VCaP (cell line): Measurements from ENCODE around the gene RRAS2.

Experiments used
- H3K27ac ChIP-seq: fragments of 450-650 bp; 2 replicates; pipeline ENCODE4 v1.5.1; 2017
- TF ChIP-seq, protein P1 (sequence below): fragments of 450-650 bp; conservative IDR thresholded peaks from 2 replicates; pipeline ENCODE4 v1.5.1; 2017; ENCODE audit warnings: mild to moderate bottlenecking, moderate library complexity

RRAS2 gene

DNA sequence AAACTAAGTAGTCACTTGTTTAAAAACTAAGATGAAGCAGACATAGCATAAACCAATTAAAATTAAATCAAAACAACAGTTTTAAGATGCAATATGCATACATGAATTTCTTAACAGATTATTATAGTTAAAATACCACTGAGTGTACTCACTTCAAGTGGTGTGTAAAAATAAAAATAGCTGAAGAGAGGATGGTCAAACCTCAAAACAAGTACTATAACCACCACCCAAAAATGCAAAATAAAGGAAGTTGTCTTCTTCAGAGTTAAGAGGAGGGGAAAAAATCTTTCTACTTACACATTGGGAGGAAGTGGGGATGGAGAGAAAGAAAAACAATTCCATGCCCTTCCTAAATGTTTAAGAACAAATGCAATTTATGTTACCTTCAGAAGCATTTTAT lies 31.9 kb downstream of the RRAS2 start:
- H3K27ac ChIP-seq, result no peak overlapping the region
- TF ChIP-seq, protein P1, sequence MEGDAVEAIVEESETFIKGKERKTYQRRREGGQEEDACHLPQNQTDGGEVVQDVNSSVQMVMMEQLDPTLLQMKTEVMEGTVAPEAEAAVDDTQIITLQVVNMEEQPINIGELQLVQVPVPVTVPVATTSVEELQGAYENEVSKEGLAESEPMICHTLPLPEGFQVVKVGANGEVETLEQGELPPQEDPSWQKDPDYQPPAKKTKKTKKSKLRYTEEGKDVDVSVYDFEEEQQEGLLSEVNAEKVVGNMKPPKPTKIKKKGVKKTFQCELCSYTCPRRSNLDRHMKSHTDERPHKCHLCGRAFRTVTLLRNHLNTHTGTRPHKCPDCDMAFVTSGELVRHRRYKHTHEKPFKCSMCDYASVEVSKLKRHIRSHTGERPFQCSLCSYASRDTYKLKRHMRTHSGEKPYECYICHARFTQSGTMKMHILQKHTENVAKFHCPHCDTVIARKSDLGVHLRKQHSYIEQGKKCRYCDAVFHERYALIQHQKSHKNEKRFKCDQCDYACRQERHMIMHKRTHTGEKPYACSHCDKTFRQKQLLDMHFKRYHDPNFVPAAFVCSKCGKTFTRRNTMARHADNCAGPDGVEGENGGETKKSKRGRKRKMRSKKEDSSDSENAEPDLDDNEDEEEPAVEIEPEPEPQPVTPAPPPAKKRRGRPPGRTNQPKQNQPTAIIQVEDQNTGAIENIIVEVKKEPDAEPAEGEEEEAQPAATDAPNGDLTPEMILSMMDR, result no peak

DNA sequence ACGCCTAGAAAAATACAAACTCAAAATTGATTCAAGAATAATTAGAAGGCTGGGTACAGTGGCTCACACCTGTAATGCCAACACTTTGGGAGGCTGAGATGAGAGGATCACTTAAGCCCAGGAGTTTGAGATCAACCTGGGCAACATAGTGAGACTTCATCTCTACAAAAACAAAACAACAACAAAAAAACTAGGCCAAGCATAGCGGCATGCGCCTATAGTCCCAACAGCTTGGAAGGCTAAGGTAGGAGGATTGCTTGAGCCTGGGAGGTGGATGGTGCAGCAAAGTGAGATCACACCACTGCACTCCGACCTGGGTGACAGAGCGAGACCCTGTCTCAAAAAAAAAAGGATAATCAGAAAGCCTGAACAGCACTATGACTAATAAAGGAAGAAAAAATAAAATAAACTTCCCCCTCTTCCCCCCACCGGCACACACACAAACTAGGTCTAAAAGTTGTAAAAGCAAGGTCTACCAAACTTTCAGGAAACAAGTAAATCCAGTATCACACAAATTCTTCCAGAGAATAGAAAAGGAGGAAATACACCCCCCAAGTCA lies 35.8 kb downstream of the RRAS2 start:
- H3K27ac ChIP-seq, result no peak overlapping the region
- TF ChIP-seq, protein P1, result no peak

DNA sequence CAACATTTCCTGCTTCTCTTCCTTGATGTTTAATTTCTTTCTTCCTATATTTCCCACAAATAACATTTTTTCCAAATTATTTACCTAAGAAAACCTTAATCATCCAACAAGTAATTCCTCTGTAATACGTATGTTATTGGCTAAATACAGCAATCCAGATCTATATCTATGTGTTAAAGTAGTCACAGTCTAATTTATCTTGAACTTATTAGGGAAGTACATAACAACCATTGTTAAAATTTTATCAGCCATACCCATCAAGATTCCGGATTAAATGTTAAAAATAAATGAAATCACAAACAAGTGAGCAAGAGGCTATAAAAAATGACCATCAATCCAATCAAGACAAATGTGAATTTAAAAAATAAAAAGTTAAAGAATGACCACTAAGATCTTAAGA lies 36.5 kb downstream of the RRAS2 start:
- H3K27ac ChIP-seq, result no peak overlapping the region
- TF ChIP-seq, protein P1, result no peak

DNA sequence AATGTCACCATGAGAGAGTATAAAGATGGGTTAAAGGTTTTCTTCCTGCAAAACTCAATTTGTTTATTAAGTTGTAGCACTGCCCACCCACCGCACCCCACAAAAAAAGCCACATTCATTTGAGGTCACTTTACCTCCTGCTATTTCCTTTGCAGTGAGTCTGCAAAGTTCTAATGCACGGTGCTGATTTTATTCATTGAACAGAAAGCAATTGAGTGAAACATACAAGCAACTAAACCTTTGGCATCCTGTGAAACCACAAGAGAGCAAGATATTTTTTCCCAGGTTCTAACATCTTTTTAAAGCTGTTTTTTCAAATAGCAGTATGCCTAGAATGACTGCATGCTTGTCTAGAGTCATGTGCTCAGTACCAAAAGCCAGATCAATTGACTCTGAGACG lies 39.0 kb downstream of the RRAS2 start:
- TF ChIP-seq, protein P1, result no peak
- H3K27ac ChIP-seq, result no peak overlapping the region

DNA sequence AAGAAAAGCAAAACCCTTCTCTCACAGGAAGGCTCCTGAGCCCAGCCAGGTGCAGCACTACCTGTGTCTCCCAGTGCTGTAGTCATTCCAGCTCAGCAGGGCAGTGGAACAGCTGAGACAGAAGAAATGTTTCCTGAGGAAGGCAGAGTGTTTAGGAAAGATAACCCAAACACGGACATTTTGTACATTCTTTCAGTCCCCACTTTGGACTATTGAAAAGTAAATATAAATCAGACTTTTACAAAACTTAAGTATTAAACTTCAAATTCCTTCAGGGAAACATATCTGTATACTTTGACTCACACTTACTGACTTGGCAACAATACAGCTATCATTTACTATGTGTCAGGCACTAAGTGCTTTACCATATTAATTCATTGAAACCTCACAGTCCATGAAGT lies 40.4 kb downstream of the RRAS2 start:
- TF ChIP-seq, protein P1, result no peak
- H3K27ac ChIP-seq, result no peak overlapping the region

GRCh38 chr11:14317659-14318325 lies 41.2 kb downstream of the RRAS2 start:
- H3K27ac ChIP-seq, result no peak overlapping the region
- TF ChIP-seq, protein P1, result no peak

DNA sequence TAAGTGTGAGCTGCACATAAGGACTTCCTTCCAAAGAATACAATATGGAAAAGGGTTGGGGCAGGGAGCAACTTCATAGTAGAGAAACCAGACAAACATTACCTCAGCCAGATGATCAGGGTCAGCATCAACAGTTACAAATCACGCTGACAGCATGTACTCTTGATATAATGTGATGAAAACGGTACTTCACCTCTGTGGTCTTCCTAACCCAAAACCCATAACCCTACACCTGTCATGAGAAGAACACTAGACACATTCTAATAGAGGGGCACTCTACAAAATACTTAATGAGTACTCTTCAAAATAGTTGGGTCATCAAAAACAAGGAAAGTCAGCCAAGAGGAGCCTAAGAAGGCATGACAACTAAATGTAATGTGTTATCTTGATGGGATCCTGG lies 43.9 kb downstream of the RRAS2 start:
- no peak overlapping the region for H3K27ac ChIP-seq

More for the DNA sequence above, 43.9 kb downstream of the RRAS2 start:
- TF ChIP-seq, protein P1, result no peak
